Neural cell (in vitro differentiated cells): ENCODE results near the gene NCF4. TPM values are rescaled to one million over a fixed set of nuclear protein-coding genes. Genes with fewer than 3 reads are reported as not detected.

Source experiments
- H2AFZ ChIP-seq: fragments of 200-600, 300-800 bp; sonication (generic), shearing (Covaris generic); 2 replicates; pipeline ENCODE4 v1.6.0; 2014; ENCODE audit warnings: low read depth, mild to moderate bottlenecking, antibody characterized with exemption, low read length, moderate library complexity
- H3F3A ChIP-seq: fragments of 200-600 bp; shearing (Covaris generic); 2 replicates; pipeline ENCODE4 v1.6.1; 2016; ENCODE audit warnings: mild to moderate bottlenecking, moderate library complexity, mixed read lengths, antibody characterized with exemption, low read length; ENCODE audit not compliant: insufficient read depth, poor library complexity, severe bottlenecking
- H3K27ac ChIP-seq: fragments of 200-600, 300-800 bp; sonication (generic), shearing (Covaris generic); 2 replicates; pipeline ENCODE4 v1.5.1; 2014; ENCODE audit warnings: mild to moderate bottlenecking, low read length, moderate library complexity
- H3K27me3 ChIP-seq: fragments of 300-800, 200-600 bp; sonication (generic), shearing (Covaris generic); 2 replicates; pipeline ENCODE4 v1.6.0; 2014; ENCODE audit warnings: mild to moderate bottlenecking, low read depth, low read length, moderate library complexity; ENCODE audit not compliant: insufficient read depth
- H3K36me3 ChIP-seq: fragments of 300-800, 200-600 bp; sonication (generic), shearing (Covaris generic); 2 replicates; pipeline ENCODE4 v1.5.1; 2014; ENCODE audit warnings: mild to moderate bottlenecking, antibody characterized with exemption, low read length, moderate library complexity; ENCODE audit not compliant: insufficient read depth
- H3K4me2 ChIP-seq: fragments of 300-800, 200-600 bp; sonication (generic), shearing (Covaris generic); 2 replicates; pipeline ENCODE4 v1.6.0; 2014; ENCODE audit warnings: mild to moderate bottlenecking, low read length
- H3K4me3 ChIP-seq: fragments of 300-800, 200-600 bp; sonication (generic), shearing (Covaris generic); 2 replicates; pipeline ENCODE4 v1.5.1; 2014; ENCODE audit warnings: mild to moderate bottlenecking, low read length, moderate library complexity
- H3K79me2 ChIP-seq: fragments of 200-600 bp; shearing (Covaris generic); replicated peaks from 2 replicates; pipeline ENCODE4 v1.6.0; 2014; ENCODE audit warnings: mild to moderate bottlenecking, low read length, moderate library complexity; ENCODE audit not compliant: insufficient read depth
- H3K9ac ChIP-seq: fragments of 300-800, 200-600 bp; sonication (generic), shearing (Covaris generic); 2 replicates; pipeline ENCODE4 v1.6.1; 2016; ENCODE audit warnings: mild to moderate bottlenecking, low read length, mixed read lengths
- H3K9me2 ChIP-seq: fragments of 200-600 bp; shearing (Covaris generic); 2 replicates; pipeline ENCODE4 v1.6.1; 2016; ENCODE audit warnings: mild to moderate bottlenecking, low read length, mixed read lengths; ENCODE audit not compliant: insufficient read depth
- H3K9me3 ChIP-seq: fragments of 200-600, 300-800 bp; sonication (generic), shearing (Covaris generic); 2 replicates; pipeline ENCODE4 v1.6.1; 2016; ENCODE audit warnings: mild to moderate bottlenecking, mixed run types, low read length, moderate library complexity, mixed read lengths
- H4K20me1 ChIP-seq: fragments of 200-600 bp; shearing (Covaris generic); 2 replicates; pipeline ENCODE4 v1.6.1; 2016; ENCODE audit warnings: mild to moderate bottlenecking, mixed run types; ENCODE audit not compliant: insufficient read depth
- EP300 ChIP-seq: fragments of 450-650 bp; conservative IDR thresholded peaks from 2 replicates; pipeline ENCODE4 v1.6.1; 2014; ENCODE audit warnings: antibody characterized with exemption, mild to moderate bottlenecking, moderate library complexity; ENCODE audit not compliant: poor library complexity, severe bottlenecking
- EZH2 ChIP-seq: fragments of 200-600, 300-800 bp; shearing (Covaris generic), sonication (generic); IDR thresholded peaks from 2 replicates; pipeline ENCODE4 v1.6.1; 2014; ENCODE audit warnings: antibody characterized with exemption, low read length, borderline replicate concordance, mild to moderate bottlenecking; ENCODE audit not compliant: insufficient read depth, poor library complexity, severe bottlenecking
- MXI1 ChIP-seq: fragments of 450-650 bp; conservative IDR thresholded peaks from 2 replicates; pipeline ENCODE4 v1.6.1; 2014; ENCODE audit warnings: antibody characterized with exemption, mild to moderate bottlenecking; ENCODE audit not compliant: poor library complexity, severe bottlenecking
- POLR2AphosphoS5 ChIP-seq: IDR thresholded peaks from 2 replicates; pipeline ENCODE4 v1.6.1; 2012
- RAD21 ChIP-seq: fragments of 450-650 bp; conservative IDR thresholded peaks from 2 replicates; pipeline ENCODE4 v1.6.1; 2014; ENCODE audit warnings: antibody characterized with exemption, mild to moderate bottlenecking, moderate library complexity
- SMC3 ChIP-seq: fragments of 450-650 bp; conservative IDR thresholded peaks from 2 replicates; pipeline ENCODE4 v1.6.1; 2014; ENCODE audit warnings: antibody characterized with exemption, mild to moderate bottlenecking, moderate library complexity; ENCODE audit not compliant: poor library complexity
- TAF1 ChIP-seq: IDR thresholded peaks from 2 replicates; pipeline ENCODE4 v1.6.1; 2012; ENCODE audit warnings: low read depth
- polyA plus RNA-seq: library from polyadenylated mRNA; depleted of rRNA; stranded (reverse); fragments of >200 nt; gene quantifications from 2 replicates; pipeline ENCODE4 v1.2.3, GENCODE V29; 2014
- TF ChIP-seq, protein P1 (sequence below): fragments of 450-650 bp; IDR thresholded peaks from 2 replicates; pipeline ENCODE4 v1.5.1; 2014; ENCODE audit warnings: antibody characterized with exemption, mild to moderate bottlenecking, moderate library complexity; ENCODE audit not compliant: poor library complexity, severe bottlenecking
- TF ChIP-seq, protein P2 (sequence below): IDR thresholded peaks from 2 replicates; pipeline ENCODE4 v1.6.1; 2012; ENCODE audit warnings: borderline replicate concordance

NCF4 gene
- polyA plus RNA-seq, 1 donor from 2014 or later = not detected

DNA sequence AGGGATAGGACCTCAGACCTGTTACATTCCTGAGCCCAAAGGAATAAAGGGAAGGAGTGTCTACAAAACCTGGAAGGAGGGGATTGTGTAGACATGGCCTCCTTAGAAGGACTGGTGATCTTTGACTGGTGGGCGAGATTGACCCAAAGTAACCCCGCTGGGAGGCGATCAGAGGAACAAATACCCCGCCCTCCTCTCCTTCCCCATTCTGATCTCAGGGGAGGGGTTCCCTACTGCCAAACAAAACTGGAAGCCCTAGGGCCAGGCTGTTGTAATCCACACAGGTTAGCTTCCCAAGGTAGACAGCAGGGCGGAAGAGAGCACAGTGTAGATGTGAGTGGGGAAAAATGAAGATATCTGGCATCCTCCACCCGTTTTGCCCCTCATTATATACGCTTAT is 24.7 kb downstream of the NCF4 start:
- no peaks in the 10 kb centered on the region for H3F3A ChIP-seq
- TF ChIP-seq EZH2 (no peak), TAF1 (no peak), SMC3 (no peak), POLR2AphosphoS5 (no peak), RAD21 (no peak)

DNA sequence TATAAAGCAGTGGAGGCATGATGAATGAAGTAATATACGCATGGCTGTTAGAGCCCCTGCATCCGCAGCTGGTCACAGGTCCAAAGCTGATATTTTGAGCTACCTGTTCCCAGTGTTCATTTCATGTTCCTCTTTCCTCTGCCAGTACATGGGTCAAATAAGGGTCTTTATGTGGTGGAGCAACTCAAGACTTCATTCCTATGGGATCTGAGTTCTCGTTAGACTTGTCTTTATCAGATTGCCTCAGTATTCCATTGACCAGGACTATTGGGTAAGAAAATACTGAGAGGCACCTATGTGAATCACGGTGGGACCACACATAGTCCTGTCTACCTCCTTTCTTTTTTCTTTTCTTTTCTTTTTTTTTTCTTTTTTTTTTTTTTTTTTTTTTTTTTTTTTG is 25.2 kb downstream of the NCF4 start:
- H3K27ac ChIP-seq = no peak overlapping the region
- H3K9ac ChIP-seq = no peak overlapping the region
- no peaks in the 10 kb centered on the region for H3K27me3 ChIP-seq
- TF ChIP-seq EZH2 (no peak), RAD21 (no peak), TAF1 (no peak), POLR2AphosphoS5 (no peak), SMC3 (no peak), MXI1 (no peak)
- no peaks in the 10 kb centered on the region for H3K9me2 ChIP-seq
- no peaks in the 10 kb centered on the region for H4K20me1 ChIP-seq
- no peak overlapping the region for H3K4me2 ChIP-seq
- H3F3A ChIP-seq = no peaks in the 10 kb centered on the region
- no peaks in the 10 kb centered on the region for H3K9me3 ChIP-seq
- no peak overlapping the region for H2AFZ ChIP-seq
- no peaks in the 10 kb centered on the region for H3K36me3 ChIP-seq
- H3K4me3 ChIP-seq = no peak overlapping the region
- no peaks in the 10 kb centered on the region for H3K79me2 ChIP-seq

More for the DNA sequence above, 24.7 kb downstream of the NCF4 start:
- Histone ChIP-seq H3K4me3 (no peak overlapping the region), H3K79me2 (no peaks in the 10 kb centered on the region), H4K20me1 (no peaks in the 10 kb centered on the region), H3K36me3 (no peaks in the 10 kb centered on the region), H3K27ac (no peak overlapping the region), H3K9ac (no peak overlapping the region), H3K27me3 (no peaks in the 10 kb centered on the region), H2AFZ (no peak overlapping the region), H3K9me3 (no peaks in the 10 kb centered on the region), H3K9me2 (no peaks in the 10 kb centered on the region), H3K4me2 (no peak overlapping the region)

DNA sequence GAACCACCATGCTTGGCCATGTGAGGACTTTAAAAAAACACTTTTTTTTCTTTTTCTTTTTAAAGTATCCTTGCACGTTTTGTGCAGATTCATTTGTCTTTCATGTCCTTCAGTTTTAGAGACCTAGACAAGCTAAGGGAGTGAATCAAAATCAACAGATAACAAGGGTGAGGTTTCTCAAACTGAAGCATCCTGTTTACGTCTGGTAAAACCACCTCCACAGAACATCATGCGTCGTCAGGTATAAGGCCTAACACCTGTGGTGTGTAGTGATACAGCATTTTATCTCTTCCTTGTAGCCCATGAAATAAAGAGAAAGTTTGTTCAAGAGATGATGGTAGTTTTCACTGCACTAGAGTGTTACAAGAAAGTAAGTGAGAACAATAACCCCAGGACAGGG is 26.4 kb downstream of the NCF4 start:
- H3K9me3 ChIP-seq = no peaks in the 10 kb centered on the region
- no peaks in the 10 kb centered on the region for H4K20me1 ChIP-seq
- H3F3A ChIP-seq = no peaks in the 10 kb centered on the region
- no peak overlapping the region for H3K9ac ChIP-seq
- no peak overlapping the region for H2AFZ ChIP-seq
- H3K9me2 ChIP-seq = no peaks in the 10 kb centered on the region
- H3K4me2 ChIP-seq = no peak overlapping the region
- H3K79me2 ChIP-seq = no peaks in the 10 kb centered on the region
- no peaks in the 10 kb centered on the region for H3K27me3 ChIP-seq
- no peaks in the 10 kb centered on the region for H3K36me3 ChIP-seq
- no peak overlapping the region for H3K27ac ChIP-seq
- TF ChIP-seq EP300 = no peak
- H3K4me3 ChIP-seq = no peak overlapping the region

DNA sequence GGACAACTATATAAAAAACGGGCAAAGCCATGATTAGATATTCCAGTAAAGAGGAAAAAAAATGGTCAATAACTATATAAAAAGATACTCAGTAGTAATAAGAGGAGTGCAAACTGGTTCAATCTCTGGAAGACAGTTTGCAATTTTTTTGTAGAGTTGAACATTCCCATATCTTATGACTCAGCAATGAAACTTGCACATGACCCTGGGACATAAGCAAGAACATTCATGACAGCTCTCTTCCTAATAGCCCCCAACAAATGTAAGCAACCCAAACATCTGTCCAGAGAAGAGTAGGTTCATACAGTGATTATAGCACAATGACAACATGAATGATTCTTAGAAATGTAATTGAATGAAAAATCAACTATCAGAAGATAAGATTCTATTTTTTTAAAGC is 30.8 kb downstream of the NCF4 start:
- H3K9ac ChIP-seq = no peak overlapping the region
- no peaks in the 10 kb centered on the region for H3K79me2 ChIP-seq
- H3K9me2 ChIP-seq = no peaks in the 10 kb centered on the region
- H3K9me3 ChIP-seq = peaks cover 7% of the 10 kb centered on the region
- H3K4me2 ChIP-seq = no peak overlapping the region
- no peaks in the 10 kb centered on the region for H4K20me1 ChIP-seq
- no peaks in the 10 kb centered on the region for H3F3A ChIP-seq
- H3K4me3 ChIP-seq = no peak overlapping the region
- TF ChIP-seq EZH2 = no peak
- TF ChIP-seq RAD21 = no peak
- no peak for TF ChIP-seq EP300
- TF ChIP-seq, protein P1, sequence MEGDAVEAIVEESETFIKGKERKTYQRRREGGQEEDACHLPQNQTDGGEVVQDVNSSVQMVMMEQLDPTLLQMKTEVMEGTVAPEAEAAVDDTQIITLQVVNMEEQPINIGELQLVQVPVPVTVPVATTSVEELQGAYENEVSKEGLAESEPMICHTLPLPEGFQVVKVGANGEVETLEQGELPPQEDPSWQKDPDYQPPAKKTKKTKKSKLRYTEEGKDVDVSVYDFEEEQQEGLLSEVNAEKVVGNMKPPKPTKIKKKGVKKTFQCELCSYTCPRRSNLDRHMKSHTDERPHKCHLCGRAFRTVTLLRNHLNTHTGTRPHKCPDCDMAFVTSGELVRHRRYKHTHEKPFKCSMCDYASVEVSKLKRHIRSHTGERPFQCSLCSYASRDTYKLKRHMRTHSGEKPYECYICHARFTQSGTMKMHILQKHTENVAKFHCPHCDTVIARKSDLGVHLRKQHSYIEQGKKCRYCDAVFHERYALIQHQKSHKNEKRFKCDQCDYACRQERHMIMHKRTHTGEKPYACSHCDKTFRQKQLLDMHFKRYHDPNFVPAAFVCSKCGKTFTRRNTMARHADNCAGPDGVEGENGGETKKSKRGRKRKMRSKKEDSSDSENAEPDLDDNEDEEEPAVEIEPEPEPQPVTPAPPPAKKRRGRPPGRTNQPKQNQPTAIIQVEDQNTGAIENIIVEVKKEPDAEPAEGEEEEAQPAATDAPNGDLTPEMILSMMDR = no peak
- TF ChIP-seq TAF1 = no peak
- no peak for TF ChIP-seq POLR2AphosphoS5
- no peak for TF ChIP-seq MXI1
- TF ChIP-seq SMC3 = no peak
- TF ChIP-seq, protein P2, sequence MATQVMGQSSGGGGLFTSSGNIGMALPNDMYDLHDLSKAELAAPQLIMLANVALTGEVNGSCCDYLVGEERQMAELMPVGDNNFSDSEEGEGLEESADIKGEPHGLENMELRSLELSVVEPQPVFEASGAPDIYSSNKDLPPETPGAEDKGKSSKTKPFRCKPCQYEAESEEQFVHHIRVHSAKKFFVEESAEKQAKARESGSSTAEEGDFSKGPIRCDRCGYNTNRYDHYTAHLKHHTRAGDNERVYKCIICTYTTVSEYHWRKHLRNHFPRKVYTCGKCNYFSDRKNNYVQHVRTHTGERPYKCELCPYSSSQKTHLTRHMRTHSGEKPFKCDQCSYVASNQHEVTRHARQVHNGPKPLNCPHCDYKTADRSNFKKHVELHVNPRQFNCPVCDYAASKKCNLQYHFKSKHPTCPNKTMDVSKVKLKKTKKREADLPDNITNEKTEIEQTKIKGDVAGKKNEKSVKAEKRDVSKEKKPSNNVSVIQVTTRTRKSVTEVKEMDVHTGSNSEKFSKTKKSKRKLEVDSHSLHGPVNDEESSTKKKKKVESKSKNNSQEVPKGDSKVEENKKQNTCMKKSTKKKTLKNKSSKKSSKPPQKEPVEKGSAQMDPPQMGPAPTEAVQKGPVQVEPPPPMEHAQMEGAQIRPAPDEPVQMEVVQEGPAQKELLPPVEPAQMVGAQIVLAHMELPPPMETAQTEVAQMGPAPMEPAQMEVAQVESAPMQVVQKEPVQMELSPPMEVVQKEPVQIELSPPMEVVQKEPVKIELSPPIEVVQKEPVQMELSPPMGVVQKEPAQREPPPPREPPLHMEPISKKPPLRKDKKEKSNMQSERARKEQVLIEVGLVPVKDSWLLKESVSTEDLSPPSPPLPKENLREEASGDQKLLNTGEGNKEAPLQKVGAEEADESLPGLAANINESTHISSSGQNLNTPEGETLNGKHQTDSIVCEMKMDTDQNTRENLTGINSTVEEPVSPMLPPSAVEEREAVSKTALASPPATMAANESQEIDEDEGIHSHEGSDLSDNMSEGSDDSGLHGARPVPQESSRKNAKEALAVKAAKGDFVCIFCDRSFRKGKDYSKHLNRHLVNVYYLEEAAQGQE = no peak
- H3K36me3 ChIP-seq = no peaks in the 10 kb centered on the region
- H2AFZ ChIP-seq = no peak overlapping the region
- H3K27ac ChIP-seq = no peak overlapping the region
- no peaks in the 10 kb centered on the region for H3K27me3 ChIP-seq
